OCI-LY7 (cell line): ENCODE data around the gene MED15.

Experiments
- EZH2phosphoT487 ChIP-seq: fragments of 200-600 bp; sonication (generic); IDR thresholded peaks from 2 replicates; pipeline ENCODE4 v1.6.1; 2018; ENCODE audit warnings: low read depth, borderline replicate concordance, mild to moderate bottlenecking, mixed run types, antibody characterized with exemption, low read length, moderate library complexity, mixed read lengths
- TF ChIP-seq, protein P1 (sequence below): fragments of 200-600 bp; sonication (generic); conservative IDR thresholded peaks from 2 replicates; pipeline ENCODE4 v1.5.1; 2014; ENCODE audit warnings: mild to moderate bottlenecking, antibody characterized with exemption, low read length, moderate library complexity, mixed read lengths

DNA sequence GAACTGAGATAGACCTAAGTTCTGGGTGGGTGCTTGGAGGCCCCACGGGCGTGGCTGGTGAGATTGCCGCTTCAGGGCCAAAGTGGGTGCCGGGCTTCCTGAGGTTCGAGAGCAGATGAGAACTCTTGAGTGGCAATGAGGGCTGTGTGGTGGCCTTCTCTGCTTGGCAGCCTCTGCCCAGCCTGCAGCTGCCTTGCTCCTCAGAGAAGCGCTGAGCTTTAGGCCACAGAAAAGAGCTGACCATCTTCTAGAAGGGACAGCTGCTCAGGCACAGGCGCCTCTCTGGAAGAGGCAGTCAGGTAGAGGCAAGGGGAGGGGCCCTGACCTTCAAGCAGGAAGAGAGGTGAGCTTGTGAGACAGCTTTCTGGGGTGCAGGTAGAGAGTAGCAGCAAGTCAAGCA lies 72.8 kb downstream of the MED15 start:
- TF ChIP-seq, protein P1, sequence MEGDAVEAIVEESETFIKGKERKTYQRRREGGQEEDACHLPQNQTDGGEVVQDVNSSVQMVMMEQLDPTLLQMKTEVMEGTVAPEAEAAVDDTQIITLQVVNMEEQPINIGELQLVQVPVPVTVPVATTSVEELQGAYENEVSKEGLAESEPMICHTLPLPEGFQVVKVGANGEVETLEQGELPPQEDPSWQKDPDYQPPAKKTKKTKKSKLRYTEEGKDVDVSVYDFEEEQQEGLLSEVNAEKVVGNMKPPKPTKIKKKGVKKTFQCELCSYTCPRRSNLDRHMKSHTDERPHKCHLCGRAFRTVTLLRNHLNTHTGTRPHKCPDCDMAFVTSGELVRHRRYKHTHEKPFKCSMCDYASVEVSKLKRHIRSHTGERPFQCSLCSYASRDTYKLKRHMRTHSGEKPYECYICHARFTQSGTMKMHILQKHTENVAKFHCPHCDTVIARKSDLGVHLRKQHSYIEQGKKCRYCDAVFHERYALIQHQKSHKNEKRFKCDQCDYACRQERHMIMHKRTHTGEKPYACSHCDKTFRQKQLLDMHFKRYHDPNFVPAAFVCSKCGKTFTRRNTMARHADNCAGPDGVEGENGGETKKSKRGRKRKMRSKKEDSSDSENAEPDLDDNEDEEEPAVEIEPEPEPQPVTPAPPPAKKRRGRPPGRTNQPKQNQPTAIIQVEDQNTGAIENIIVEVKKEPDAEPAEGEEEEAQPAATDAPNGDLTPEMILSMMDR, result no peak
- TF ChIP-seq EZH2phosphoT487, result no peak
